GM04503 (cell line): ENCODE results near the gene ATG7.
"Not testable (repeated sequence)": the region's sequence is repeated elsewhere in the genome, so short reads cannot be mapped to it uniquely, and the experiment has no call there.

ENCODE experiments used
- DNase-seq: peaks from one replicate; pipeline ENCODE4 v3.0.0-alpha.2; 2012; ENCODE audit warnings: low read depth

Gene ATG7

GRCh38 chr3:11591391-11592282, 319.4 kb downstream of the ATG7 start:
- DNase-seq = no peak

DNA sequence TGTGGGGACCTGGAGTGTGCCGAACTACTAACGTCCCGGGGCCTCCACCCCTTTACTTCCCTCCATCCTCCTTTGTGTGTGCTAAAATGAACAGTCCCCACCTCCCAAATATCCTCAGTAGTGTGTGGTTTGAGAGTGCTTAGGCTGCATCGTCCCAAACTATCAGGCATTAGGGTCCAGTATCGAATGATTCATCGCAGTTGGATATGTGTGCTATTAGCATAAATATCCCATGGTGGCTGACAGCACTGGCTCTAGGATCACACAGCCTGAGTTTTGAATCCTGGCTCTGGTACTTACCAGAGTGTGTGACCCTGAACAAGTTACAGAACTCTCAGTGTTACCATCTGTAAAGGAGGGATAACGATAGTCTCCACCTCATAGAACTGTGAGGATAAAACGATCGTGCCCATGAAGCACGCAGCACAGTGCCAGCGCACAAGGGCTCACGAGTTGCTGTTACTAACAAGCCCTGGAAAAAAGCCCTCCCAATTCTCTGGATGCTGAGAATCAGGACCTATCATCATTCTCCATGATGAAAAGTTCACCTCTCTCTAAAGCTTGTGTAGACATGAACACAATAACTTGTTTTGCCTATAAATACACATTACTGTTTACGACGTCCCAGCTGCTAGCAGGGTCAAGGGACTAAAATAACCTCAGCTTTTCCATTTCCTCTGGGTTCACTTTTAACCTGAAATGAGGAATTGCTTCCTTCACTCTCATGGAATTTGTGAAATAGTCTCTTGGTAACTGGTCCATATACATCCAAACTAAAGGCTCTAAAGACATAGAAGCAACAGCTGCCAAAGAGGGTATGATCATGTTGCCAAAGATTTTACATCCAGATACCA, 320.5 kb downstream of the ATG7 start:
- no peak for DNase-seq

GRCh38 chr3:11593318-11594034, 321.3 kb downstream of the ATG7 start:
- DNase-seq = no peak

DNA sequence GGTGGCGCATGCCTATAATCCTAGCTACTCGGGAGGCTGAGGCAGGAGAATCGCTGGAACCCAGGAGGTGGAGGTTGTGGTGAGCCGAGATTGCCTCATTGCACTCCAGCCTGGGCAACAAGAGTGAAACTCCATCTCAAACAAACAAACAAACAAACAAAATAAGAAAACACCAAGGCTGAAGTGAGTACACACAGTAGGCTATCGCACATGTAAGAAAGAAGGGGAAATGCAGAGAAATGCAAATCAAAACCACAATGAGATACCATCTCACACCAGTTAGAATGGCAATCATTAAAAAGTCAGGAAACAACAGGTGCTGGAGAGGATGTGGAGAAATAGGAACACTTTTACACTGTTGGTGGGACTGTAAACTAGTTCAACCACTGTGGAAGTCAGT, 322.8 kb downstream of the ATG7 start:
- not testable (repeated sequence) for DNase-seq

- DNase-seq = no peak
Observed at GRCh38 chr3:11596387-11596786, 324.2 kb downstream of the ATG7 start.

GRCh38 chr3:11600501-11601282, 328.5 kb downstream of the ATG7 start:
- peak; percentile 99 for DNase-seq

- DNase-seq = no peak
Observed at GRCh38 chr3:11601446-11602238, 329.4 kb downstream of the ATG7 start.

DNA sequence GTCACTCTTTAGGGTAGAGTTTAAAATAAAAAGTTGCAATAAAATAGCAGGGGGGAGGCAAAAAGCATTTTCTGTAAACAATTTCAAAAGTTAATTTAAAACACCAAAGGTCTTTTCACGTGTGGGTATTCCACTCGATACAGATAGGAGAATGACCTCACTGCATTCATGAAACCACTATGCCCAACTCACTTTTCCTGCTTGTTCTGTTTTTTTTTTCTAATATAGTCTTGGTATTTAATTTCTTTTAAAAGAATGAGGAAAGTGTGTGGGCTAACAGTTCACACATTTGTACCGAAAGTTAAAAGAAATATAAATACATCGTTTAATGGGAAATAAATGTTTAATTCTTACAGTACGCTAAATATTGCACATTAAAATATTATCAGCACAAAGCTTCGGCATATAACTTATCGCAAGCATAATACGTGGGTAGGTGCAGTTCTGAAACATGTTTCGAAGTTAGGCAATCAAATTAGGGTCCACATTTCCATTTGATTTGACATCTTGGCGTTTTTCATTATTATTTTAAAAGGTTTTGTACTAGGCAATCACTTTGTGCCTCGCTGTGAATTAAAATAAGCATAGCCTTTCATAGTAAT, 330.1 kb downstream of the ATG7 start:
- no peak for DNase-seq

DNA sequence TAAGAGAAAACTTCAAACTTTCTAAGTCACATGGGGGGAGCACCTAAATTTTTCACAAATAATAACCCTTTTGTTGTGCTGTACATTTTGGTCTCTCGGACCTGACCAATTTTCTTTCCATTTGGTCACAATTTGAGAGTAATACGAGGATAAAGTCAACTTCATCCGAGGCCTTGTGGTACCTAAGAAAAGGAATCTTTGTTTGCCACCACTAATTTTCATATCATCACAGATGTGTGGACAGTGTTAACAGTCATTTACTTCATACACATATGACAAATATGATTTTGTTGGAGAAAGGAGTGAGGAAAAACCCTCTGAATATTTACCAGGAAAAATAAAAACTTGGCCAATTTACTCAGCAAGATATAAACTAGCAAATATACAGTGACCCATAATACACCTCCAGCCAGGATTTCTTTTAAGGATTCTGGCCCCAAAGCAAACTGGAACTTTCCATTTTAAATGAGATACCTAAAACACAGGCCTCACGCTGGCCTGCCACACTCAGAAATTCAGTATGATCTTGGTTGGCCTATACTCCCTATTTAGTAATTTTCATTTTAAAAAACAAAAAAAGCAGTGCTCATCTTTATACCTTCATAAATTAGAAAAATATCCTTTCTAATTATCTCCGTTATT, 330.8 kb downstream of the ATG7 start:
- no peak for DNase-seq

GRCh38 chr3:11603628-11604027, 331.4 kb downstream of the ATG7 start:
- peak; percentile 64 for DNase-seq

GRCh38 chr3:11604139-11604892, 332.1 kb downstream of the ATG7 start:
- no peak for DNase-seq

DNA sequence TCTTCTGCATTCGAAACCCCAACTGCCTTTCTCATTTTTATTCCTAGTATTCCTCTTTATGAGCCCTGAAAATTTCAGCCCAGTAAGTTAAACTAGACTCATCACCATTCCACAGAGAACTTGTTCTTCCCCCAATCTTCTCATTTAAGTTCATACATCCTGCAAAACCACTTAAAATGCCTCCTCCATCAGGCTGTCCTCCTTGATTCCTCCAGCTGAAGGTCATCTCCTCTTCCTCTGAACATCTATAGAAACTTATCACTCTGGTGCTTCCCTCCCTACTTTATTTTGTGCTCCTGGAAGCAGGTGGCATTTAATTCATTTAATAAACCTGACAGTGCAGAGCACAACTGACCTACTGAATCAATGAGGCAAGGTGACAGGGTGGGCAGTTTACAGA, 333.2 kb downstream of the ATG7 start:
- no peak for DNase-seq

GRCh38 chr3:11606090-11606784, 334.0 kb downstream of the ATG7 start:
- DNase-seq = no peak

- no peak for DNase-seq
Observed at GRCh38 chr3:11606865-11607440, 334.8 kb downstream of the ATG7 start.
